ENCODE results near the gene ELAC2. TPM values are rescaled to one million over a fixed set of nuclear protein-coding genes. Genes with fewer than 3 reads are reported as not detected.

ELAC2 gene
- total and polyA plus RNA-seq, 10 of the 15 experiments (the other 5 are each of a cell fraction or from before 2014, with no cell fraction given), result 5.1 to 146 (median 79.4) TPM

- TF ChIP-seq GABPA (IDR thresholded peaks at IDR 0.05; ENCODE audit: low read depth) (no peak), KLF5 (IDR thresholded peaks at IDR 0.05; ENCODE audit: partially characterized antibody) (no peak)
Observed at GRCh38 chr17:12995106-12995895, 22.5 kb downstream of the ELAC2 start (continued).

GRCh38 chr17:12994341-12995074 is 23.3 kb downstream of the ELAC2 start:
- POLR2A ChIA-PET, result no interaction called here
- CTCF ChIA-PET, result no interaction called here
- intact Hi-C loops (cut with micrococcal nuclease; ENCODE audit: unreplicated experiment) (no loop called here), in situ Hi-C loops (cut with MboI) (no loop called here)
- ATAC-seq (no peak), FAIRE-seq (no peak), DNase-seq (ENCODE audit: low read depth, low spot score) (no peak)
- H2AFZ ChIP-seq (ENCODE audit: control insufficient read depth, low read depth, low read length), result no peak overlapping the region
- H3K9ac ChIP-seq (ENCODE audit: control insufficient read depth, insufficient read depth, low read length), result no peak overlapping the region
- no TSS peak for BruUV-seq (replicated peaks)
- H3K4me1 ChIP-seq (ENCODE audit: control insufficient read depth, insufficient read depth, low read length), result no peaks in the 10 kb centered on the region
- H3K4me2 ChIP-seq (ENCODE audit: control insufficient read depth, insufficient read depth), result no peak overlapping the region
- H4K20me1 ChIP-seq (ENCODE audit: control insufficient read depth, insufficient read depth), result no peaks in the 10 kb centered on the region
- 96% methylated on average over 19 of the region's 19 CpGs for WGBS (ENCODE audit: insufficient coverage, insufficient replicate concordance, low lambda C conversion rate, missing lambda C conversion rate)
- H3K27me3 ChIP-seq (replicated peaks in 1 of 2; ENCODE audit: control insufficient read depth in 2 of 2, insufficient read depth in 2 of 2, low read length in 1 of 2), result no peaks in the 10 kb centered on the region
- peaks cover 44 to 51% of the 10 kb centered on the region in 2 experiments for H3K36me3 ChIP-seq (ENCODE audit: control insufficient read depth in 2 of 2, insufficient read depth in 2 of 2, low read length in 1 of 2)
- no peaks in the 10 kb centered on the region for H3K9me3 ChIP-seq (replicated peaks; ENCODE audit: control insufficient read depth, insufficient read depth, low read length)
- H3K4me3 ChIP-seq, result no peak overlapping the region
- no peaks in the 10 kb centered on the region for H3K79me2 ChIP-seq (ENCODE audit: control insufficient read depth, insufficient read depth, low read length)
- RAD21 ChIA-PET (ENCODE audit: unreplicated experiment), result no interaction called here
- no peak overlapping the region for H3K27ac ChIP-seq (ENCODE audit: control insufficient read depth, insufficient read depth)
- SMC1A ChIA-PET (ENCODE audit: uncharacterized antibody, unreplicated experiment), result no interaction called here
- no peak for TF ChIP-seq KAT2A (conservative IDR thresholded peaks at IDR 0.05; ENCODE audit: control insufficient read depth, low read depth, low read length)
- no peak for TF ChIP-seq E2F4 (IDR thresholded peaks at IDR 0.05; ENCODE audit: low read depth, low read length)
- TF ChIP-seq BMI1 (IDR thresholded peaks at IDR 0.05; ENCODE audit: borderline replicate concordance), result no peak
- TF ChIP-seq YY1 (IDR thresholded peaks at IDR 0.05; ENCODE audit: low read depth, low read length), result no peak
- no peak for TF ChIP-seq RAD51 (IDR thresholded peaks at IDR 0.05)
- TF ChIP-seq TAF1 (IDR thresholded peaks at IDR 0.05; ENCODE audit: borderline replicate concordance, low read depth, low read length), result no peak
- no peak for TF ChIP-seq JUND (IDR thresholded peaks at IDR 0.05; ENCODE audit: low read depth, low read length)
- no peak for TF ChIP-seq E2F8 (IDR thresholded peaks at IDR 0.05; ENCODE audit: low read depth, partially characterized antibody)
- no peak for TF ChIP-seq KDM1A (IDR thresholded peaks at IDR 0.05; ENCODE audit: borderline replicate concordance)
- TF ChIP-seq EP300 (IDR thresholded peaks at IDR 0.05; ENCODE audit: borderline replicate concordance in 1 of 2, control insufficient read depth in 1 of 2, low read depth in 2 of 2, low read length in 2 of 2), result no peak
- no peak for TF ChIP-seq MXI1 (IDR thresholded peaks at IDR 0.05; ENCODE audit: low read depth, low read length)
- TF ChIP-seq MYB (IDR thresholded peaks at IDR 0.05; ENCODE audit: borderline replicate concordance, low read depth, low read length), result no peak
- TF ChIP-seq LARP7 (IDR thresholded peaks at IDR 0.05), result no peak
- TF ChIP-seq HCFC1 (IDR thresholded peaks at IDR 0.05; ENCODE audit: low read length), result no peak
- TF ChIP-seq NBN (IDR thresholded peaks at IDR 0.05), result no peak
- no peak for TF ChIP-seq TCF3 (IDR thresholded peaks at IDR 0.05; ENCODE audit: borderline replicate concordance, insufficient read depth, low read depth, low read length)

Measured in GM12878 (cell line).